Endothelial cell of umbilical vein (primary cell): ENCODE measurements around the gene EFNA5. TPM values are rescaled to one million over a fixed set of nuclear protein-coding genes. Genes with fewer than 3 reads are reported as not detected.
A peak's percentile ranks its signal among the peaks of the same experiment; 100 is the strongest.

Experiments
- BruUV-seq: library from RNA; stranded (reverse); fragments of 400-500 nt; replicated peaks from 2 replicates; lab custom pipeline; 2021; lab: Mats Ljungman, UMichigan
- CTCF ChIA-PET: fragments of 300-600, 350-600 bp; sonication (Branson Sonifier 250); formaldehyde crosslinking; loops from one replicate; lab custom pipeline; 2021; ENCODE audit warnings: antibody characterized with exemption, inconsistent platforms; lab: Charles Lee
- POLR2A ChIA-PET: fragments of 300-600, 350-600 bp; sonication (Branson Sonifier 250); formaldehyde crosslinking; loops from one replicate; lab custom pipeline; 2021; ENCODE audit warnings: antibody characterized with exemption, inconsistent platforms; lab: Charles Lee
- DNase-seq: peaks from one replicate; pipeline ENCODE4 v3.0.0-alpha.2; 2011; ENCODE audit warnings: low read depth, low spot score
- FAIRE-seq: peaks from 2 replicates; lab custom pipeline; 2011; peaks lifted over from hg19 to GRCh38; lab: Jason Lieb, UNC
- H2AFZ ChIP-seq: 2 replicates; pipeline ENCODE4 v1.6.0; 2012; ENCODE audit warnings: low read depth, low read length, control low read depth, inconsistent platforms
- H3K27ac ChIP-seq: 2 replicates; pipeline ENCODE4 v1.5.1; 2011; ENCODE audit warnings: low read depth, mild to moderate bottlenecking, control low read depth, low read length, moderate library complexity; ENCODE audit not compliant: insufficient read depth
- H3K27me3 ChIP-seq, 2 experiments: 2 replicates each; pipeline versions ENCODE4 v1.6.0 to v1.6.1; 2011; ENCODE audit warnings: low read length in 2 of 2, mixed read lengths in 1 of 2; ENCODE audit not compliant: control insufficient read depth in 2 of 2, insufficient read depth in 2 of 2
- H3K36me3 ChIP-seq, 2 experiments: 2 replicates in 1 of 2; 3 replicates in 1 of 2; pipeline ENCODE4 v1.5.1; 2011; ENCODE audit warnings: low read length in 2 of 2, mild to moderate bottlenecking in 1 of 2, moderate library complexity in 1 of 2; ENCODE audit not compliant: control insufficient read depth in 2 of 2, insufficient read depth in 2 of 2; ENCODE audit errors: extremely low read depth in 1 of 2
- H3K4me1 ChIP-seq: 3 replicates; pipeline ENCODE4 v1.5.1; 2011; ENCODE audit warnings: mild to moderate bottlenecking, low read length; ENCODE audit not compliant: control insufficient read depth, insufficient read depth; ENCODE audit errors: extremely low read depth
- H3K4me2 ChIP-seq: 2 replicates; pipeline ENCODE4 v1.6.1; 2011; ENCODE audit warnings: low read length, control low read depth, mixed read lengths; ENCODE audit not compliant: insufficient read depth
- H3K4me3 ChIP-seq, 3 experiments: fragments of 200-600 bp in 1 of 3; sonication (generic), shearing (Covaris generic) in 1 of 3; replicated peaks in 1 of 3; 2 replicates each; pipeline ENCODE4 v1.5.1; 2011 to 2016; ENCODE audit warnings: control low read depth in 3 of 3, low read length in 3 of 3, mild to moderate bottlenecking in 2 of 3, inconsistent platforms in 1 of 3, low read depth in 1 of 3, moderate library complexity in 1 of 3; ENCODE audit not compliant: insufficient read depth in 1 of 3
- H3K79me2 ChIP-seq: 2 replicates; pipeline ENCODE4 v1.6.0; 2012; ENCODE audit warnings: low read length, inconsistent platforms; ENCODE audit not compliant: control insufficient read depth, insufficient read depth
- H3K9ac ChIP-seq: replicated peaks from 2 replicates; pipeline ENCODE3; 2011; ENCODE audit warnings: low read length, control low read depth; ENCODE audit not compliant: insufficient read depth; ENCODE audit errors: extremely low read depth
- H3K9me1 ChIP-seq: replicated peaks from 3 replicates; pipeline ENCODE4 v1.6.0; 2011; ENCODE audit warnings: mild to moderate bottlenecking, low read length; ENCODE audit not compliant: control insufficient read depth, insufficient read depth; ENCODE audit errors: extremely low read depth
- H3K9me3 ChIP-seq: replicated peaks from 2 replicates; pipeline ENCODE4 v1.5.1; 2012; ENCODE audit warnings: low read length, inconsistent platforms; ENCODE audit not compliant: control insufficient read depth, insufficient read depth
- H4K20me1 ChIP-seq: replicated peaks from 2 replicates; pipeline ENCODE3; 2011; ENCODE audit warnings: mild to moderate bottlenecking, low read length; ENCODE audit not compliant: control insufficient read depth, insufficient read depth; ENCODE audit errors: extremely low read depth
- EZH2 ChIP-seq: IDR thresholded peaks from 2 replicates; pipeline ENCODE4 v1.6.1; 2012; ENCODE audit warnings: borderline replicate concordance, low read depth, mild to moderate bottlenecking, moderate library complexity, low read length, inconsistent platforms; ENCODE audit not compliant: severe bottlenecking
- FOS ChIP-seq: IDR thresholded peaks from 2 replicates; pipeline ENCODE4 v1.6.1; 2011; ENCODE audit warnings: mild to moderate bottlenecking, low read length, moderate library complexity, borderline replicate concordance; ENCODE audit not compliant: insufficient read depth
- GATA2 ChIP-seq: IDR thresholded peaks from 2 replicates; pipeline ENCODE4 v1.7.0; 2011; ENCODE audit warnings: low read depth, mild to moderate bottlenecking, moderate library complexity, mixed read lengths, low read length; ENCODE audit not compliant: insufficient read length, insufficient read depth
- JUN ChIP-seq: IDR thresholded peaks from 2 replicates; pipeline ENCODE4 v1.6.1; 2011; ENCODE audit warnings: borderline replicate concordance, low read depth; ENCODE audit not compliant: insufficient read length, insufficient read depth
- MAX ChIP-seq: IDR thresholded peaks from 2 replicates; pipeline ENCODE4 v1.6.1; 2011; ENCODE audit not compliant: insufficient read depth, insufficient read length
- MYC ChIP-seq: IDR thresholded peaks from one replicate; pipeline ENCODE4 v1.6.1; 2011; ENCODE audit warnings: mild to moderate bottlenecking, low read depth, low read length
- POLR2A ChIP-seq: IDR thresholded peaks from 2 replicates; pipeline ENCODE4 v1.6.1; 2012; ENCODE audit warnings: low read depth, mild to moderate bottlenecking, control low read depth, low read length
- POLR2AphosphoS5 ChIP-seq: IDR thresholded peaks from 2 replicates; pipeline ENCODE4 v1.6.1; 2012; ENCODE audit warnings: low read depth, mild to moderate bottlenecking, control low read depth, low read length, moderate library complexity; ENCODE audit not compliant: insufficient read depth
- dilution Hi-C: fragments of 300-500 bp; cut with MboI; formaldehyde crosslinking; loops from one replicate; pipeline ENCODE4 v1.15.0; 2019; ENCODE audit warnings: low sequenced_read_pairs; ENCODE audit not compliant: extremely low pct_ligation_motif_present
- intact Hi-C: fragments of 100-400 bp; cut with micrococcal nuclease; formaldehyde crosslinking; loops from one replicate; pipeline ENCODE4 v1.10.0; 2022
- polyA plus RNA-seq, 4 experiments: library from polyadenylated mRNA; depleted of rRNA in 3 of 4; stranded (reverse) in 3 of 4; unstranded in 1 of 4; fragments of >200 nt; gene quantifications; 2 replicates each; pipeline versions ENCODE4 v1.2.1 to v1.2.3, GENCODE V29; 2011 to 2012; ENCODE audit warnings: missing spikeins in 1 of 4
- total RNA-seq: library from RNA; stranded (reverse); gene quantifications from 2 replicates; pipeline ENCODE4 v1.2.3, GENCODE V29; 2021
- TF ChIP-seq, protein P1 (sequence below), 2 donors: IDR thresholded peaks; 1 replicate in 1 of 2; 2 replicates in 1 of 2; pipeline ENCODE4 v1.5.1; 2011; ENCODE audit warnings: low read length in 2 of 2, mild to moderate bottlenecking in 2 of 2, moderate library complexity in 2 of 2, control low read depth in 1 of 2, inconsistent platforms in 1 of 2, low read depth in 1 of 2; ENCODE audit not compliant: insufficient read depth in 1 of 2; ENCODE audit errors: extremely low read depth in 1 of 2

The EFNA5 gene
- total and polyA plus RNA-seq, 2 donors (not counting 3 experiments of a cell fraction or from before 2014, with no cell fraction given): 13.6 to 22.1 TPM

GRCh38 chr5:107428303-107428813, 242.4 kb downstream of the EFNA5 start:
- Histone ChIP-seq H3K4me2 (no peak overlapping the region), H3K79me2 (peaks cover 2% of the 10 kb centered on the region), H3K9ac (no peak overlapping the region), H3K4me3 (no peak overlapping the region), H3K9me3 (no peaks in the 10 kb centered on the region), H2AFZ (no peak overlapping the region), H3K27ac (no peak overlapping the region), H3K9me1 (no peaks in the 10 kb centered on the region), H4K20me1 (no peaks in the 10 kb centered on the region), H3K27me3 (no peaks in the 10 kb centered on the region), H3K36me3 (no peaks in the 10 kb centered on the region), H3K4me1 (peaks cover 50% of the 10 kb centered on the region)
- intact Hi-C loops (no loop called here), dilution Hi-C loops (no loop called here)
- DNase-seq (no peak), FAIRE-seq (no peak)
- TF ChIP-seq JUN: no peak
- no peak for TF ChIP-seq POLR2A
- no peak for TF ChIP-seq POLR2AphosphoS5
- TF ChIP-seq MYC: no peak
- CTCF ChIA-PET: no interaction called here
- POLR2A ChIA-PET: no interaction called here
- no TSS peak for BruUV-seq

DNA sequence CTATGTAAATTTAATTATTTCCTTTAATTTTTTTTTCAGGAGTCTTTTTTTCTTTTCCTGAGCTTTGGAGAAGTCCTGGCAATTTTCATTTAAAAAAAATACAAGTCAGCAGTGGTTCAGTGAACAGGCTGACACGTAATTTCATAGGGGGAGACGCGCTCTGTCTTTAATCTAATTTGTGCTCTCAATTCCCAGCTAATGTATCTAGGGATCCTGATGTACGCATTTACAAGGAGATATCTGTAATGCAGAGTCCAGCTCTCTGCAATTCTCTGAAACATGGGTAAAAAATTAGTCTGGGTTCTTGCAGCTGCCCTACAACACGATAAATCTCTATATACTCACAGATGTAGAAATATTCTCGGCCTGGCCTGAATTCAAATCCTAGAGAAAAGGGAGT, 243.9 kb downstream of the EFNA5 start:
- ChIA-PET CTCF (interaction anchor here (0.6 to 5.5 kb wide), 5 partner anchors 22 to 145 kb away, joined by 3 to 41 read pairs (median 3); no protein-coding TSS in a partner anchor), POLR2A (interaction anchor here (2.0 kb wide), 1 partner anchor 42 kb away, joined by 20 read pairs; no protein-coding TSS in a partner anchor)
- no peaks in the 10 kb centered on the region for H3K36me3 ChIP-seq
- peaks cover 53% of the 10 kb centered on the region for H3K4me1 ChIP-seq
- H3K4me3 ChIP-seq: no peak overlapping the region
- intact Hi-C loops (no loop called here), dilution Hi-C loops (no loop called here)
- no peak overlapping the region for H2AFZ ChIP-seq
- no peaks in the 10 kb centered on the region for H3K9me3 ChIP-seq
- H3K9ac ChIP-seq: no peak overlapping the region
- TF ChIP-seq FOS: no peak
- TF ChIP-seq GATA2: no peak
- TF ChIP-seq MAX: no peak
- no peak for TF ChIP-seq EZH2
- TF ChIP-seq POLR2A: no peak
- TF ChIP-seq JUN: no peak
- no peak for TF ChIP-seq MYC
- TF ChIP-seq, protein P1, sequence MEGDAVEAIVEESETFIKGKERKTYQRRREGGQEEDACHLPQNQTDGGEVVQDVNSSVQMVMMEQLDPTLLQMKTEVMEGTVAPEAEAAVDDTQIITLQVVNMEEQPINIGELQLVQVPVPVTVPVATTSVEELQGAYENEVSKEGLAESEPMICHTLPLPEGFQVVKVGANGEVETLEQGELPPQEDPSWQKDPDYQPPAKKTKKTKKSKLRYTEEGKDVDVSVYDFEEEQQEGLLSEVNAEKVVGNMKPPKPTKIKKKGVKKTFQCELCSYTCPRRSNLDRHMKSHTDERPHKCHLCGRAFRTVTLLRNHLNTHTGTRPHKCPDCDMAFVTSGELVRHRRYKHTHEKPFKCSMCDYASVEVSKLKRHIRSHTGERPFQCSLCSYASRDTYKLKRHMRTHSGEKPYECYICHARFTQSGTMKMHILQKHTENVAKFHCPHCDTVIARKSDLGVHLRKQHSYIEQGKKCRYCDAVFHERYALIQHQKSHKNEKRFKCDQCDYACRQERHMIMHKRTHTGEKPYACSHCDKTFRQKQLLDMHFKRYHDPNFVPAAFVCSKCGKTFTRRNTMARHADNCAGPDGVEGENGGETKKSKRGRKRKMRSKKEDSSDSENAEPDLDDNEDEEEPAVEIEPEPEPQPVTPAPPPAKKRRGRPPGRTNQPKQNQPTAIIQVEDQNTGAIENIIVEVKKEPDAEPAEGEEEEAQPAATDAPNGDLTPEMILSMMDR (IDR thresholded peaks at IDR 0.05; ENCODE audit: extremely low read depth in 1 of 2, insufficient read depth in 1 of 2, low read depth in 1 of 2, low read length in 2 of 2): no peak
- TF ChIP-seq POLR2AphosphoS5: no peak
- no peaks in the 10 kb centered on the region for H3K27me3 ChIP-seq
- H3K4me2 ChIP-seq: no peak overlapping the region
- BruUV-seq: no TSS peak
- DNase-seq (no peak), FAIRE-seq (no peak)
- no peaks in the 10 kb centered on the region for H3K9me1 ChIP-seq
- H4K20me1 ChIP-seq: no peaks in the 10 kb centered on the region
- H3K79me2 ChIP-seq: peaks cover 2% of the 10 kb centered on the region
- H3K27ac ChIP-seq: peak overlapping the region; percentile 83
